GM19238 (cell line): ENCODE measurements around the gene HSD17B3.
"Not testable (repeated sequence)": the region's sequence is repeated elsewhere in the genome, so short reads cannot be mapped to it uniquely, and the experiment has no call there.

ENCODE experiments used
- DNase-seq: peaks from one replicate; pipeline ENCODE4 v3.0.0; 2011; ENCODE audit warnings: low spot score; ENCODE audit not compliant: insufficient read length

Gene HSD17B3

DNA sequence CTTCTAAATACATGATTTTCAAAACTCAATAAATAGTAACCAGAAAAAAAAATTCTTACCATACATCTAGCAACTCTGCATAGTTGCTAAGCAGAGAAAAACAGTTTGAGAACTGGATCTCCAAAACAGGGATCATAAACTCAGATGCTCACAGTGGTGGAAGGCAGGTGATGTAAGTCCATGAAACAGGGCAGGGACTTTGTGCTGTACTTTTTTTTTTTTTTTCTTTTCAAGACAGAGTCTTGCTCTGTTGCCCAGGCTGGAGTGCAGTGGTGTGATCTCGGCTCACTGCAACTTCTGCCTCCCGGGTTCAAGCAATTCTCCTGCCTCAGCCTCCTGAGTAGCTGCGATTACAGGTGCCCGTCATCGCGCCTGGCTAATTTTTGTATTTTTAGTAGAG lies 5.0 kb upstream of the HSD17B3 start:
- not testable (repeated sequence) for DNase-seq

DNA sequence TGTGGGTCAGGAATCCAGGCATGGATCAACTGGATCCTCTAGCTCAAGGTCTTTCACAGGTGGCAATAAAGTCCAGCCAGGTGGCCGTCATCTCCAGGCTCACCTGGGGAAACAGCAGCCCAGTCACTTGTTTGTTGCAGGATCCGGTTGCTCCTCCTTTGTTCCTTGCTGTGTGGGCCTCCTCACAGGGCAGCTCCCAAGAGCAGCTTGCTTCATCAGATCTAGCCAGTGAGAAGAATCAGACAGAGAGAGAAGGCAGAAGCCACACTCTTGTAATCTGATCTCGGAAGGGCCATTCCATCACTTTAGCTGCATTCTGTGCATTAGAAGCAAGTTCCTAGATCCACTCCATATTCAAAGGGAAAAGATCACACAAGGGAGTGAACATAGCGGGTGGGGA lies 3.2 kb upstream of the HSD17B3 start:
- no peak for DNase-seq

DNA sequence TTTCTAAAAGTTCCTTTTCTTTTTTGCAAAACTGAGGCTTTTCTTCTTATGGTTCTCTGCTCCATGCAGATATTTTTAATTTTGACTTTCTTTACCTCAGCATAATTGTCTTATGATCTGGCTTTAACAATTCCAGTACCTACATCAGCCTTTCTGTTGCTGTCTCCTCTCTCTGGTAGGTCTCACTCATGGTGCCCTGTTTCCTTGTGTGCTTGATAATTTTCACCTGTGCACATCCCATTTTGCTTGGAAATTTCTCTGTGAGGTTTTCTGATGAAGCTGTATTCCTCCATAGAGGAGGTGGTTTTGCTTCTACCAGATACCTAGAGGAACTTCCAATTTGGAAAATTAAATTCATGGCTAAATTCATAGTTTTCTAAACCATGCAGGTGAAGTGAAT lies 2.3 kb upstream of the HSD17B3 start:
- no peak for DNase-seq

DNA sequence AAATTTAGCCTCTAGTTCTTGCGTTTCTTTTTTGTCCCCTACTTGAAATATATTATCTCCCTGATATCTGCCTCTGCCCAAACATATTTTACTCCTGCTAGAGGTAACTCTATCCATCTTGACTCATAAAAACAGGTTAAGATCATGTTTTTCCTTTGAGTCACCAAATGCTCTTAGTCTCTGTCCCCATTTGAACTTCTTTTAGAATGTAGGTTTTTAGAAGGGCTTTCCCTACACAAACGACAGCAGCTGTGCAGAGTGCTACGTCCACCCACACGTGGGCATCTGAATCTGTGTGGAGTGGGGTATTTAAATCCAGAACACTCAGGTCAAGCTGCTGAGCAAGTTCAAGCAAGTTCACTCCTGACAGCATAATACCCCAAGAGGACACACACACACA lies 2.2 kb downstream of the HSD17B3 start:
- DNase-seq = no peak

DNA sequence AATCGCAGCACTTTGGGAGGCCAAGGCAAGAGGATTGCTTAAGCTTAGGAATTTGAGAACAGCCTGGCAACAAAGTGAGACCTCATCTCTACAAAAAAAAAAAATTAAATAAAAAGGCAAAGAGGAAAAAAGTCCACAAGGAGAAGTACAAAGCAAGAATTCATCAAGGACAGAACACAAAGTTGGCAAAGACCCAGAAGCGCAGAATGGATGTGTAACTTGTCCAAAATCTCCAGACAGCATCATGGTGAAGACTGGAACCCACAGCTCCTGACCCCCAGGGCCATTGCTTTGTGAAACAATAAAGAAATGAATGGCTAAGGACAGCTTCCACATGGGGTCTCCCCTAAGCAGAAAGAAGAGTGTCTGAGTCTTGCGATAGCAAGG lies 7.8 kb downstream of the HSD17B3 start:
- DNase-seq = no peak

DNA sequence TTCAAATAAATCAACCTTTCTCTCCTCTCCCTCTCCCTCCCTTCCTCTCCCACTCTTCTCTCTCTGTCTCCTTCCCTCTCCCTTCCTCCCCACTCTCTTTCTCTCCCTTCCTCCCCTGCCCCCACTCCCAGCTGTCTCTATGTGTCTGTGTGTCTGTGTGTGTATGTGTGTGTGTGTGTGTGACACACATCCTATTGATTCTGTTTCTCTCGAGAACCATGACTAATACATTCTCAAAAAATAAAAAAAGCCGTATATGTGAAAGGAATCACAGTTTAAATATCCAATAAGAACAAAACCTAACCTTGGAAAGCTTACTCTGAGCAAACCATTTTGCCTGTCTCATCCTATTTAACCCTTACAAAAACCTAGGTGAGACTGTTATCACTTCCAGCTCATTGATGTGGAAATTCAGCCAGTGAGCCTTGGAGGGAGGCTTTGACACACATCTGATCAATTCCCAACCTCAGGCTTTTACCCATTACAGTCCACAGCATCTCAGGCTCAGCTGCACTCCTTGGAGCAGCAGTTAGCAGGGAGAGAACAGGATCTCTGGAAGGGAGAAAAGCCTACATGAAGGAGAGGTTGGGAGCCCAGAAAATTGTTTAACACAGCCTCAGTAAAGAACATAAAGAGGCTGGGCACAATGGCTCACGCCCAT lies 8.3 kb downstream of the HSD17B3 start:
- DNase-seq = no peak

DNA sequence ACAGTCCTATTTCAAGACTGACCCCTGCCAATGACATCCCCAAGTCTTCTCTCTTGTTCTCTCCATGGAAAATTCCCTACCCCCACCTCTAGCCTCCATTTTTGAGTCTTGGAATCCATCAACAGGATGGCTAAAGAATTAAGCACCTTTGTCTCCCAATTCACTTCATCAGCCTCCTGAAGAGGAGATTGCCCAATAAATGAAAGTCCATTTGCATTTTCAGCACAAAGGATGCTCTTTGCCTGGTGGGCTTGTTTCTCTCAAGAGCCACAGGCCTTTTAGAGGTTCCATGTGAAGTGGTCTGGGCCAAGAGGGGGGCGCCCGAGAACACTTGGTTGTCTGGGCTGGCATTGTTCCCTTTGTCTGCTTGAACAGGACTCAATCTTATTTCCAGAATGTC lies 12.6 kb downstream of the HSD17B3 start:
- DNase-seq = no peak

DNA sequence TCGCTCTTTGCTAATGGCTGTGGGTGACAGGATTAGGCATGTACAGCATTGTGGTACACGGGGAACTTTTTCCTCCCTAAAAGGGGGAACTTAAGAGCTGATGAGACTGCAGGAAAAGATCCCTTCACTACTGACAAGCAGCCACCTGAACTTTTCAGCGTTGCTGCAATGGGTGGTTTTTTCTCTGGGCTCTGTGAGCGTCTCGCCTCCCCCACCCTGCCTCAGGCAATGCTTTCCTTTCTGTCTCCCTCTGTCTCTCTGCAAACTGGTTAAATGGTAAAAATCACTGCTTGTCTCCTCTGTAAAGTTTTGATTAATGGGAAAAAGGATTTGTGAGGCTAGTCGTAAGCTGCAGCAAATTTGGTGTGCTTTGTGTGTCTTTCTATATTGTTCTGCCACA lies 20.3 kb downstream of the HSD17B3 start:
- no peak for DNase-seq

DNA sequence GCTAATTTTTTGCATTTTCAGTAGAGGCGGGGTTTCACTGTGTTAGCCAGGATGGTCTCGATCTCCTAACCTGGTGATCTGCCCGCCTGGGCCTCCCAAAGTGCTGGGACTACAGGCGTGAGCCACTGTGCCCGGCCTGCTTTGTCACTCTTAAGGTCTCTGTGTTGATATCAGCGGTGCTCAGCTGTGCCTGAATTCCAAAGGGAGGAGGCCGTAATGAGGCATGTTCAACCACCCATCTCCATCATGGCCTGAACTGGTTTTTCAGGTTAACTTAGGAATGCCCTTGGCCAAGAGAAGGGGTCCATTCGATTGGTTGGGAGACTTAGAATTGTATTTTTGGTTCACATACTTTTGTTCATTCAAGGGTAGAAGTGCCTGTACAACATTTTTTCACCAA lies 22.0 kb downstream of the HSD17B3 start:
- DNase-seq = no peak

DNA sequence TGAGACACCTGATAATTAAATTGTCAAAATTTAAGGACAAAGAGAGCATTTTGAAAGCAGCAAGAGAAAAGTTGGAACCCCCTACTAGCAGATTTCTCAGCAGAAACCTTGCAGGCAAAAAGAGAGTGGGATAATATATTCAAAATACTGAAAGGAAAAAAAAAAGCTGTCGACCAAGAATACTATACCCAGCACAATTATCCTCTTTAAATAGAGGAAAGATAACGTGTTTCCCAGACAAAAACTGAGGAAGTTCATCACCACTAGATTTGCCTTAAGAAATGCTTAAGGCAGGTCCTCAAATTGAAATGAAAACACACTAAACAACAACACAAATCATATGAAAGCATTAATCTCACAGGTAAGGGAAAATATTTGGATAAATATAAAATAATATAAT lies 27.0 kb downstream of the HSD17B3 start:
- no peak for DNase-seq

DNA sequence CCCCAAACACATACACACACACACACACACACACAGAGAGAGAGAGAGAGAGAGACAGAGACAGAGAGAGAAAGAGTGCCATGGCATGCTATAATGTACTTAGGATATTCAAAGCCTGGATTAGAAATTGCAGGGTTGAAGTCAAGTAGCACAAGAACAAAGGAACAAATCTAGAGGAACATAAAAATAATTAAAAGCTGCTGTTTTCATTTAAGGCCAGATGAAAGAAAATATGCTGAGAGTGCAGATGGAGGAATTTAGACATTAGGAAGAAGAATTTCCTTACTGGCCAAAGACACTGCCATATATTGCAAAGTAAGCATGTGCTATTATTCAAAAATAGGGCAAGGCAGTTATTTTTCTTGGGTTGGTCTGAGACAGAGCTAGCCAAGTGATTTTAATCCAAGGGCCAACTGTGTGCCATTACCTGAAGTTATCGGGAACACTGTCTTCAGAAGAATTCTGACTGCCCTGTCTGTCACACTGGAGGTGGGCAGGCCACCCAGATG lies 31.7 kb downstream of the HSD17B3 start:
- no peak for DNase-seq

DNA sequence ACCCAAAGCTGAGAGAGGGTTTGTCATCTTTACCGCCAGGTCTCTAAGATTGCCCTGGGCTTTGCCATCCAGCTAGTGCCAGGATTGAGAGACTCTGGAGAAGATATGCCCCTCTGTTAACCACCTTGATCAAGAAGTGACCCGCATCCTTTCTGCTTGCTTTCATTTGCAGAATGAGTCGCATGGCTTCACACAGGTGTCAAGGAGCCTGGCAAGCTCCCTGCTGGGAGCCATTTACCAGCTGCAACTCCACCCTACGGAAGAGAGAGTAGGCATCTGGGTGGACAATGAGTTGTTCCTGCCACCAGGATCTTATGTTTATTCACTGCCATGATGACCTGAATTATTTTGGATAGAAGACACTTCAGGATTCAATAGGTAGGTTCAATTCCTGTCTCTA lies 43.0 kb downstream of the HSD17B3 start:
- DNase-seq = no peak

DNA sequence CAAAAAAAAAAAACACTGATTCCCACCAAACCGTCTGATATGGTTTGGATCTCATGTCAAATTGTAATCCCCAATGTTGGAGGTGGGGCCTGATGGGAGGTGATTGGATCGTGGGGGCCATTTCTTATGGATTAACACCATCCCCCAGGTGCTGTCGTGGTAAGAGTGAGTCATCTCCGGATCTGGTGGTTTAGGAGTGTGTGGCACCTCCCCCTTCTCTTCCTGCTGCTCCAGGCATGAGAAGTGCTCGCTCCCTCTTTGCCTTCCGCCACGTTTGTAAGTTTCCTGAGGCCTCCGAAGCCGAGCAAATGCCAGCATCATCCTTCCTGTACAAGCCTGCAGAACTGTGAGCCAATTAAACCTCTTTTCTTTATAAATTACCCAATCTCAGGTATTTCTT lies 45.2 kb downstream of the HSD17B3 start:
- DNase-seq = no peak

DNA sequence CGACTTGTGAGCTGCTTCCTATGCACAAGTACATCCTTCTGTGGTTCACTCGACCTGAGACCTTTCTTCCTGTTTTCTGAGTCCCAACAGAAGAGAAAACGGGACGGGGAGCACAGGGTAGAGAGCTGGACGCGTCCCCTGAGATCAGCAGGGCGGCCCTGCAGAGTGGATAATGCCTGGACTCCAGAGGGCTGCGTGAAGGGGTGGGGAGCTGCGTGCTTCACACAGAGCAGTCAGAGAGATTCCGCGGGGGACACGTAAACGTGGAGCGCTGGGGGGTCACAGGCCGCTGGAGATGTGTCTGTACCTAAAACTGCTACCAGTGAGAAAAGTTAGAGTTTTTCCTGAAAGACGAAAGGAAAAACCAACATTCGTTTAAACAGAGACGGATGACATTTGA lies 46.3 kb downstream of the HSD17B3 start:
- no peak for DNase-seq

DNA sequence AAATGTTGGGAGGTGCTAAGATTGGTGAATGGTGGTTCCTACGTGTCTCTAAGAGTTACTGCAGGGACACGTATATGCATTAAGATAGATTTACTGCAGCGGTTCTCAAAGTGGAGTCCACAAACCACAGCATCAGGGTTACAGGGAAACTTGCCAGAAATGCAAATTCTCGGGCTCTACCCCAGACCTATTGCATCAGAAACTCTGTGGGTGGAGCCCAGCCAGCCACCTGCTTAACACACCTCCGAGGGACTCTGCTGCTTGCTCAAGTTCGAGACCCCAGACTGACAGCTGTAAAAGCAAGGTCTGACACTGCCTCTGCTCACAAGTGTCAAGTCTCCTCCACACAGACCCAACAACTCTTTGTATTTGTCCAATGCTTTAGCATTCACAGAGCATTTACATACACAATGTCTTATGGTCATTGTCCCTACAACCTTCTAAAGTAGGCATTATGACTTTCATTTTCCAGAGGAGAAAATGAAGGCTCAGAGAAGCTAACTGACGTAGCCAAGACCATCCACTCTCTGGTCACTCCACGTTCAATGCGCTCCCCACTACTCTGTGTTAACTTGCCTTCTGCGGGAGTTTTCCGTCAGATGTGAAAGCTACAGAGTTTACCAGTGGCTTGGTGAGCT lies 48.8 kb downstream of the HSD17B3 start:
- no peak for DNase-seq

DNA sequence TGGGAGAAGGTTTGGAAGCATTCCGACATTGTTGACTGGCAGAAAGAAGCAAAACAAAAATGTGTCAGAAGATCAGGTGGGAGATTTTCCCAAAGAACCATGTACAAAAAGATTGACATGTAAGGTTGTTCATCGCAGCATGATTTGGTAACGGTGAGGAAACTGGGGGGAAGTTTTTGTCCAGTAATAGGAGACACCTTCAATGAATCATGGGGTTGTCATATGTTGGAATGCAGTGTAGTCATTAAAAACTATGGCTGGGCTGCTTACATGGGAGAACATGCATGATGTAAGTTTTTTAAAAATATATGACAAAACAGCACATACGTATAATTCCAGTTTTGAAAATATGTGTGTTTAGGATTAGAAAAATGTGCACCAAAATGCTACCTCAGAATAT lies 50.5 kb downstream of the HSD17B3 start:
- DNase-seq = no peak

DNA sequence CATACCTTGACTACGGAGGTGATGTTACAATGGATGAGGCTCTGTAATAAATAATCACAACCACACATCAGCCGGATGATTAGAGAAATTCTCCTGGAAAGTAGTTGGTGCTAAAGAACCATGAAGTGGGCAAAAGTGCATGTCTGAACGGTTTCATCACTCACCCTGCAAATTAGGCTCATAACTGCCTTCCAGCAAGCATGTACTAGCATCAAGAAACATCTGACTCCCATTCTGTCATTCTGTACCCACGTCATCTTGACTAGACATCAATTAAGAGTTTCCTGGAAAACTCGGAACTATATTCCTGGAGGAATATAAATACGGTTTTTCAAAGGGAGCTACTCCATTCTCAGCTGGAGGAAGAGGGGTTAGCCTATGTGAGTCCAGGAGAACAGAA lies 52.2 kb downstream of the HSD17B3 start:
- DNase-seq = no peak

DNA sequence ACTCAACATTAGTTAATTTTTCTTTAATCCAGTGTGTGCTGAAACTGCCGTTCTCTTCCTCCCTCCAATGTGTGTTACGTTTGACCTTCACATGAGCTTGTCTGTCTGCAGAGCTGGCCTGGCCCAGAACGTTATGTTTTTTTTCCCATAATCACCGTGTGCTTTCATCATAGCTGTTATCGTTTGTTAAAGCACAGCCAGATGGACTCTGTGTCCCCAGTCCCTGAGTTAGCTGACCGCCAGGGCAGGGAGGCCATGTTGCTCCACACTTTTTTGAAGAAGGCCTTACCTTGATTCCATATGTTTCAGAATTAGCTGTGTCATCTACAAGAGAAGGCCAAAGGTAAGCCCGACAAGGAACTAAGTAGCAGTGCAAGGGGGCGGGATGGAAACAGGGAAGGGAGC lies 55.7 kb downstream of the HSD17B3 start:
- DNase-seq = no peak

DNA sequence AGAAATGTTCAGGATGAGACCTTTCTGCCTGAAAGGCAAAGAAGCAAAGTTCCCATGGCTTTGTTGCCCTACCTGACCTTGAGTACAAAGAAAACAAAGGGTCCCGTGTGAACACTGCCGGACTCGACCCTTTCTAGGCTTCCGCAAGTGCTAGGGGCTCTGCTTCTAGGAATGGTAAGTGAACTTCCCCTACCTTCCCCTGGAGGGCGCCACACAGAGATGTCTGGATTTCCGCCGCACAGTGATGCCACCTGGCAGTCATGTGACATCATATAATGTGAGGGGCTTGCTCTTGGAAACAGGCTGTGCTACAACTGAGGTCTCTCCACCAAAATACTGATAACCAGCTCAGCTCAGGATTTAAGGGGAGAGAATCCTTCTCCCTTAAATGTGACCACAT lies 56.6 kb downstream of the HSD17B3 start:
- no peak for DNase-seq

DNA sequence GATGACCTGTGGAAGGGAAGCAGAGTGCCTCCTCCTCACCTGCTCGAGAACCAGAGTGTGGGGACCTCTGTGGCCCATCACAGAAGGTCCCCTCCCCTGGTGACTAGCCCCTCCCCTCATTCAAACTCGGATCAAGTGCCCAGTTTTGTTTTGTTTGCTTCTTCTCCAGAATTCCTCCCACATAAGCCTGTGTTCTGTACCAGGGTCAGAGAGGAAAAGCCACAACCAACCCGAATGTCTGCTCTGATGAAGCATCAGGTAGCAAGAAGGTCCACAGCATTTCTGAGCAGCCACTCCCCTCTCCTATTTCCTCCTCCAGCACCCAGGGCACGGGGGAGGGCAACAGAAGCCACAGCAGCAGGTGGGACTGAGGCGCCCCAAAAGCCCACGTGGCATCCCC lies 58.2 kb downstream of the HSD17B3 start:
- DNase-seq = no peak

DNA sequence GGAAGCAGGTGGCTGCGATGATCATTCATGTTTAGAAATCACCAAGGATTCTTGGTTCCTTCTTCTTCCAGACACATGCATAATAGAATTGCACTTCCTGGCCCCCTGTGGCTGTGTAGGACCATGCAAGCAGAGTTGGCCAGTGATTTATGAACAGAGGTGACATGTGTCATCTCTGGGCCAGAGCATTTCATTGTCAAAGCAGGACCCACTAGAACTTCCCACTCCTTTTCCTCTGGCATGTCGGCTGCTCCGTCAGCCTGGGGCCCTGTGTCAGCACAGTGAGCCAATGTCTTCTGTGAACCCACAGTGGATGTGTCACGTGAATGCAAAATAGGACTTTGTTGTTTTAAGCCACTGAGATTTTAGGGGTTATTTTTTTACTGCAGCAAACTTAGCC lies 59.2 kb downstream of the HSD17B3 start:
- DNase-seq = no peak

DNA sequence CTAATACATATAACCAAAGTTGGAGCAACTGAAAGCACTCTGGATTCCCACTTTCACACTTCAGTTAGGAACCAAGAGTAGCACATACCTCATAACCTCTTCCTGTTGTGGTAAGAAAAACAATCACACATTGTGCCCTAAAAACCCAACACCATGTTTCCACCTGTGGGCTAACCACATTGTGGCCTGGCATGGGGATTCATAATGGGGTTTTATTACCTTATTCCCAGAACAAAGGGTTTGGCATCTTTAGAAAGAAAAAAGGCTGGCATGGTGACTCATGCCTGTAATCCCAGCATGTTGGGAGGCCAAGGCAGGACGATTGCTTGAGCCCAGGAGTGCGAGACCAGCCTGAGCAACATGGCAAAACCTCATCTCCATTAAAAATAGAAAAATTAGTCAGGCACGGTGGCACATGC lies 60.6 kb downstream of the HSD17B3 start:
- DNase-seq = no peak

DNA sequence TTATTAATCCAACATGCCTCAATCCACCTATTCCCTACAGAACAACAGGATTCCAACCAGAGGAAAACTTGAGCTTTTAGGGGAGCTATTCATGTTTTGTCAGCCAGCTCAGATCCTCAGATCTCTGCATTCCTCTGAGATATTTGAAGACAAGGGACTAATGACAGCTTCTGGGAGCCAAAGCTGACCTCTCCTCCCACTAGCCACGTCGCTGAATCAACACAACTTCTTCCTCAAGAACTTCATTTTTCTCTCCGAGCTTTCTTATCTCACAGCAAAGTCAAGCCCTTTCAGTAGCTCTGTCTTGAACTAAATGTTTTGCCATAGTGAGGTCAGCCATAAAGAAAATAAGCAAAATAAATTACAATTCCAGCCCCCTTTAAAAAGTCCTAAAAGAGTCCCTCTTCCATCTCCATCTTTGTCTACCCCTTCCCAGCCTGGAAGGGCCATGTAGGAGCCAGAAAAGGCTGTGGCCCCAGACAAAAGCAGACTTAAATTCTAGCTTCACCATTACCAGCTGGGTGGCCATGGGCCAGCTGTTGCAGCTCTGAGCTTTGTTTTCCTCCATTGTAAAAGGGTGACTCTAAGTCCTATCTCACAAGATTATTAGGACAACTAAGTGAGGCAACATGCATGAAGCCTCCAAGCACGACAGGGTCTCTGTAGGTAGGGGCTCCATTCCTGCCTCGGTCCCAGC lies 65.0 kb downstream of the HSD17B3 start:
- no peak for DNase-seq
